ENCODE data around the gene TFF2. TPM values are rescaled to one million over a fixed set of nuclear protein-coding genes. Genes with fewer than 3 reads are reported as not detected.

TFF2 gene
- total RNA-seq = not detected
- not detected for polyA plus RNA-seq
- long read RNA-seq, donor 1 = 0 reads
- long read RNA-seq, donor 2 = 0 reads
- long read RNA-seq, donor 3 = 0 reads

- peaks cover 0 to 29% (median 9%) of the 10 kb centered on the region in 7 donors for H3K27me3 ChIP-seq
- TF ChIP-seq CTCF (IDR thresholded peaks at IDR 0.05) = no peak
- intact Hi-C loops (cut with DNase I) = no loop called here
Measured at GRCh38 chr21:42350927-42351426, at the start of gene TFF2. Gene TFF2 (minus strand): TSS chr21:42350994. CDS start chr21:42350957, 37 bp downstream.

GRCh38 chr21:42400525-42400924 is 49.7 kb upstream of the TFF2 start:
- TF ChIP-seq CTCF (IDR thresholded peaks at IDR 0.05) = no peak
- Histone ChIP-seq H3K4me1 (no peaks in the 10 kb centered on the region), H3K9me3 (peaks cover 0 to 20% (median 0%) of the 10 kb centered on the region in 11 donors), H3K27me3 (peaks cover 0 to 10% (median 0%) of the 10 kb centered on the region in 7 donors), H3K36me3 (no peaks in the 10 kb centered on the region), H3K27ac (no peak overlapping the region), H3K4me3 (no peak overlapping the region)
- intact Hi-C loops (cut with DNase I) = no loop called here
- WGBS, 2 donors = 80 to 81% methylated on average over 4 of the region's 4 CpGs
- ATAC-seq (no peak), DNase-seq (no peak)

More at GRCh38 chr21:42350927-42351426, at the start of gene TFF2:
- Histone ChIP-seq H3K27ac (no peak within 1 kb of the TSS), H3K4me3 (no peak within 1 kb of the TSS), H3K36me3 (no peaks in the 10 kb centered on the region), H3K4me1 (no peaks in the 10 kb centered on the region), H3K9me3 (peaks cover 0 to 25% (median 7%) of the 10 kb centered on the region in 11 donors)
- no peak for DNase-seq
- ATAC-seq = no peak
- WGBS, 2 donors = 73% methylated on average over 13 of the region's 13 CpGs

- H3K9me3 ChIP-seq = peaks cover 0 to 20% (median 0%) of the 10 kb centered on the region in 11 donors
- no peak for ATAC-seq
- 77 to 78% methylated on average over 12 of the region's 12 CpGs for WGBS, 2 donors
- no peak overlapping the region for H3K27ac ChIP-seq
- DNase-seq = no peak
- H3K36me3 ChIP-seq = no peaks in the 10 kb centered on the region
- intact Hi-C loops (cut with DNase I) = no loop called here
- H3K4me1 ChIP-seq = no peaks in the 10 kb centered on the region
- H3K27me3 ChIP-seq = peaks cover 0 to 10% (median 0%) of the 10 kb centered on the region in 7 donors
- no peak for TF ChIP-seq CTCF (IDR thresholded peaks at IDR 0.05)
- H3K4me3 ChIP-seq = no peak overlapping the region
Measured at GRCh38 chr21:42398436-42399028, 47.7 kb upstream of the TFF2 start.

GRCh38 chr21:42397746-42398394 is 47.1 kb upstream of the TFF2 start:
- Histone ChIP-seq H3K27me3 (peaks cover 0 to 6% (median 0%) of the 10 kb centered on the region in 7 donors), H3K4me1 (peaks cover 0 to 7% (median 0%) of the 10 kb centered on the region in 9 donors), H3K27ac (no peak overlapping the region), H3K4me3 (no peak overlapping the region), H3K9me3 (peaks cover 0 to 20% (median 0%) of the 10 kb centered on the region in 11 donors), H3K36me3 (no peaks in the 10 kb centered on the region)
- intact Hi-C loops (cut with DNase I) = no loop called here
- DNase-seq (no peak), ATAC-seq (no peak)
- no peak for TF ChIP-seq CTCF (IDR thresholded peaks at IDR 0.05)
- WGBS, 2 donors = 82 to 87% methylated on average over 14 of the region's 14 CpGs

Measured in heart right ventricle (tissue), 16 donors.